Liver (tissue), 3 donors: Measurements from ENCODE around the gene NUDT21.
A peak's percentile ranks its signal among the peaks of the same experiment; 100 is the strongest.

Experiments used
- ATF3 ChIP-seq: IDR thresholded peaks from 2 replicates; pipeline ENCODE4 v1.6.1; 2016; ENCODE audit warnings: antibody characterized with exemption
- CTCF ChIP-seq: fragments of 150-350 bp; IDR thresholded peaks from 2 replicates; pipeline ENCODE4 v1.5.1; 2017; ENCODE audit warnings: improper control_type of control experiment, low read depth, low read length; ENCODE audit not compliant: missing input control
- YY1 ChIP-seq: IDR thresholded peaks from 2 replicates; pipeline ENCODE4 v1.6.1; 2016; ENCODE audit warnings: antibody characterized with exemption, mild to moderate bottlenecking
- donor health status: healthy.
- donor health status: healthy.

- TF ChIP-seq YY1 (peak; percentile 28), ATF3 (no peak), CTCF (peak; percentile 36)
Observed at GRCh38 chr16:56411624-56412023, 39.5 kb downstream of the NUDT21 start.
